ENCODE measurements around the gene SH3RF3. TPM values are rescaled to one million over a fixed set of nuclear protein-coding genes. Genes with fewer than 3 reads are reported as not detected.
"Not testable (repeated sequence)": the region's sequence is repeated elsewhere in the genome, so short reads cannot be mapped to it uniquely, and the experiment has no call there.

The SH3RF3 gene
- total and polyA plus RNA-seq, 10 of the 15 experiments (the other 5 are each of a cell fraction or from before 2014, with no cell fraction given), result 0.08 to 8.8 (median 2.3) TPM

- H3K9ac ChIP-seq (ENCODE audit: control insufficient read depth, insufficient read depth, low read length); BruUV-seq (replicated peaks); RAD21 ChIA-PET (ENCODE audit: unreplicated experiment); intact Hi-C loops (cut with micrococcal nuclease; ENCODE audit: unreplicated experiment); DNase-seq (ENCODE audit: low read depth, low spot score); H3K79me2 ChIP-seq (ENCODE audit: control insufficient read depth, insufficient read depth, low read length); H3K9me3 ChIP-seq (replicated peaks; ENCODE audit: control insufficient read depth, insufficient read depth, low read length); in situ Hi-C loops (cut with MboI); H4K20me1 ChIP-seq (ENCODE audit: control insufficient read depth, insufficient read depth); FAIRE-seq; H3K36me3 ChIP-seq (ENCODE audit: control insufficient read depth in 2 of 2, insufficient read depth in 2 of 2, low read length in 1 of 2); H2AFZ ChIP-seq (ENCODE audit: control insufficient read depth, low read depth, low read length); H3K27me3 ChIP-seq (replicated peaks in 1 of 2; ENCODE audit: control insufficient read depth in 2 of 2, insufficient read depth in 2 of 2, low read length in 1 of 2); H3K27ac ChIP-seq (ENCODE audit: control insufficient read depth, insufficient read depth); ATAC-seq; CTCF ChIA-PET; H3K4me2 ChIP-seq (ENCODE audit: control insufficient read depth, insufficient read depth); POLR2A ChIA-PET; H3K4me3 ChIP-seq: not testable (repeated sequence)
- H3K4me1 ChIP-seq (ENCODE audit: control insufficient read depth, insufficient read depth, low read length), result peaks cover 28% of the 10 kb centered on the region
- 81% methylated on average over 9 of the region's 9 CpGs for WGBS (ENCODE audit: insufficient coverage, insufficient replicate concordance, low lambda C conversion rate, missing lambda C conversion rate)
- SMC1A ChIA-PET (ENCODE audit: uncharacterized antibody, unreplicated experiment), result interaction anchor here (1.6 kb wide), 1 partner anchor 88 kb away, joined by 4 read pairs; no protein-coding TSS in a partner anchor
These were observed 92.3 kb downstream of the SH3RF3 start for GRCh38 chr2:109221316-109221715.

- no peak for ATAC-seq
- in situ Hi-C loops (cut with MboI) (no loop called here), intact Hi-C loops (cut with micrococcal nuclease; ENCODE audit: unreplicated experiment) (no loop called here)
- H3K4me2 ChIP-seq (ENCODE audit: control insufficient read depth, insufficient read depth), result no peak overlapping the region
- FAIRE-seq, result no peak
- no peaks in the 10 kb centered on the region; a peak in 1 of 4 replicates for H3K36me3 ChIP-seq (ENCODE audit: control insufficient read depth in 2 of 2, insufficient read depth in 2 of 2, low read length in 1 of 2)
- CTCF ChIA-PET, result no interaction called here
- POLR2A ChIA-PET, result no interaction called here
- SMC1A ChIA-PET (ENCODE audit: uncharacterized antibody, unreplicated experiment), result interaction anchor here (0.9 to 1.6 kb wide), 2 partner anchors 15 to 89 kb away, joined by 3 to 4 read pairs; no protein-coding TSS in a partner anchor
- H3K4me1 ChIP-seq (ENCODE audit: control insufficient read depth, insufficient read depth, low read length), result peaks cover 24% of the 10 kb centered on the region
- no peak overlapping the region for H2AFZ ChIP-seq (ENCODE audit: control insufficient read depth, low read depth, low read length)
- H3K4me3 ChIP-seq, result no peak overlapping the region
- H3K79me2 ChIP-seq (ENCODE audit: control insufficient read depth, insufficient read depth, low read length), result no peaks in the 10 kb centered on the region
- no peak for DNase-seq (ENCODE audit: low read depth, low spot score)
- H3K27ac ChIP-seq (ENCODE audit: control insufficient read depth, insufficient read depth), result no peak overlapping the region
- WGBS (ENCODE audit: insufficient coverage, insufficient replicate concordance, low lambda C conversion rate, missing lambda C conversion rate), result 75% methylated on average over 3 of the region's 3 CpGs
- BruUV-seq (replicated peaks), result no TSS peak
- no peaks in the 10 kb centered on the region for H3K9me3 ChIP-seq (replicated peaks; ENCODE audit: control insufficient read depth, insufficient read depth, low read length)
- no peaks in the 10 kb centered on the region for H4K20me1 ChIP-seq (ENCODE audit: control insufficient read depth, insufficient read depth)
- no peak overlapping the region for H3K9ac ChIP-seq (ENCODE audit: control insufficient read depth, insufficient read depth, low read length)
- RAD21 ChIA-PET (ENCODE audit: unreplicated experiment), result no interaction called here
- no peaks in the 10 kb centered on the region for H3K27me3 ChIP-seq (replicated peaks in 1 of 2; ENCODE audit: control insufficient read depth in 2 of 2, insufficient read depth in 2 of 2, low read length in 1 of 2)
- TF ChIP-seq MTA2 (IDR thresholded peaks at IDR 0.05; ENCODE audit: low read depth) (no peak), JUND (IDR thresholded peaks at IDR 0.05; ENCODE audit: low read depth, low read length) (no peak), CUX1 (IDR thresholded peaks at IDR 0.05; ENCODE audit: insufficient replicate concordance, low read depth, low read length) (no peak), BHLHE40 (IDR thresholded peaks at IDR 0.05; ENCODE audit: borderline replicate concordance in 1 of 2, low read depth in 2 of 2, low read length in 1 of 2) (no peak), ZNF217 (IDR thresholded peaks at IDR 0.05) (no peak), DPF2 (IDR thresholded peaks at IDR 0.05) (no peak), HDAC6 (IDR thresholded peaks at IDR 0.05; ENCODE audit: unreplicated experiment) (no peak), KLF5 (IDR thresholded peaks at IDR 0.05; ENCODE audit: partially characterized antibody) (no peak), ELK1 (IDR thresholded peaks at IDR 0.05; ENCODE audit: low read depth, low read length) (no peak), NFYA (IDR thresholded peaks at IDR 0.05; ENCODE audit: borderline replicate concordance, low read depth, low read length) (no peak), ATF3 (IDR thresholded peaks at IDR 0.05; ENCODE audit: borderline replicate concordance, extremely low read depth, low read depth, low read length) (no peak)
These were observed 93.4 kb downstream of the SH3RF3 start for GRCh38 chr2:109222422-109222821.

Data from GM12878 (cell line).